ENCODE results near the gene ITGA3.
A peak's percentile ranks its signal among the peaks of the same experiment; 100 is the strongest.

ITGA3 gene

GRCh38 chr17:50094753-50095619 is 39.1 kb downstream of the ITGA3 start, which contains the start of gene PDK2:
TSS of gene PDK2 (plus strand) at chr17:50095351. CDS start at chr17:50095436, 85 bp downstream.
- DNase-seq: peak; percentile 87

- DNase-seq: no peak
Measured at GRCh38 chr17:50095626-50096037, 39.7 kb downstream of the ITGA3 start.

- DNase-seq: no peak
Measured at GRCh38 chr17:50096092-50096491, 40.2 kb downstream of the ITGA3 start.

- DNase-seq: no peak
Measured at GRCh38 chr17:50096758-50097157, 40.8 kb downstream of the ITGA3 start.

- no peak for DNase-seq
Measured at GRCh38 chr17:50097455-50097854, 41.5 kb downstream of the ITGA3 start.

- no peak for DNase-seq
Measured at GRCh38 chr17:50097926-50098325, 42.0 kb downstream of the ITGA3 start.

- no peak for DNase-seq
Measured at GRCh38 chr17:50098583-50098982, 42.7 kb downstream of the ITGA3 start.

GRCh38 chr17:50099003-50099402 is 43.1 kb downstream of the ITGA3 start:
- DNase-seq: no peak

GRCh38 chr17:50100480-50100883 is 44.6 kb downstream of the ITGA3 start:
- no peak for DNase-seq

- DNase-seq: no peak
Measured at GRCh38 chr17:50100921-50101345, 45.0 kb downstream of the ITGA3 start.

GRCh38 chr17:50101346-50102163 is 45.6 kb downstream of the ITGA3 start:
- DNase-seq: no peak

GRCh38 chr17:50102164-50102991 is 46.5 kb downstream of the ITGA3 start:
- no peak for DNase-seq

- DNase-seq: no peak
Measured at GRCh38 chr17:50103252-50103651, 47.3 kb downstream of the ITGA3 start.

GRCh38 chr17:50103941-50104340 is 48.0 kb downstream of the ITGA3 start:
- no peak for DNase-seq

- DNase-seq: no peak
Measured at GRCh38 chr17:50105811-50106210, 49.9 kb downstream of the ITGA3 start.

GRCh38 chr17:50106393-50107131 is 50.7 kb downstream of the ITGA3 start:
- DNase-seq: no peak

GRCh38 chr17:50107790-50108414 is 52.0 kb downstream of the ITGA3 start:
- DNase-seq: peak; percentile 62

- no peak for DNase-seq
Measured at GRCh38 chr17:50108556-50108955, 52.6 kb downstream of the ITGA3 start.

GRCh38 chr17:50109207-50109606 is 53.3 kb downstream of the ITGA3 start:
- no peak for DNase-seq

- no peak for DNase-seq
Measured at GRCh38 chr17:50109785-50110184, 53.9 kb downstream of the ITGA3 start.

- no peak for DNase-seq
Measured at GRCh38 chr17:50110591-50111349, 54.9 kb downstream of the ITGA3 start.

All from HCEC 1CT (cell line).